Mammary epithelial cell (primary cell): Measurements from ENCODE around the gene HOMER2.

ENCODE experiments used
- EZH2 ChIP-seq: IDR thresholded peaks from 2 replicates; pipeline ENCODE4 v1.6.1; 2012; ENCODE audit warnings: low read length, inconsistent platforms, borderline replicate concordance
- TF ChIP-seq, protein P1 (sequence below), 2 donors: IDR thresholded peaks in 1 of 2; conservative IDR thresholded peaks in 1 of 2; 2 replicates each; pipeline ENCODE4 v1.5.1; 2011 to 2012; ENCODE audit warnings: inconsistent platforms in 2 of 2, low read length in 2 of 2, mild to moderate bottlenecking in 2 of 2, control low read depth in 1 of 2, low read depth in 1 of 2; ENCODE audit not compliant: insufficient read depth in 1 of 2; ENCODE audit errors: extremely low read depth in 1 of 2

DNA sequence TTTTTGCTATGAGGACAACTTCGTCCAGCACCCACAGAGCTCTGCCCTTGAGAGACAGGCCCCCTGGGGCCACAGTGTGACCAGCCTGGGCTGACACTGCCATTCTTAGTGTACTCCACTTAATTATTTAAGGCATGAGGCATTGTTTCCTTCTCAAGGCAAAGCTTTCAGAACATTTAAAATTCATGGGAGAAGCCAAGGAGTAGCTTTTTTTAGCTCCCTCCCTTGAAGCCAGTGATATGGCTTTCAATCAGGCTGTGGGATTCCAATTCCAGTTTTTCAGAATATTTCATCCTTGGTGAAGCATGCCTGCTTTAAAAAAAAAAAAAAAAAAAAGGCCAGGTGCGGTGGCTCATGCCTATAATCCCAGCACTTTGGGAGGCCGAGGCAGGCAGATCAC, 21.3 kb downstream of the HOMER2 start:
- TF ChIP-seq, protein P1, sequence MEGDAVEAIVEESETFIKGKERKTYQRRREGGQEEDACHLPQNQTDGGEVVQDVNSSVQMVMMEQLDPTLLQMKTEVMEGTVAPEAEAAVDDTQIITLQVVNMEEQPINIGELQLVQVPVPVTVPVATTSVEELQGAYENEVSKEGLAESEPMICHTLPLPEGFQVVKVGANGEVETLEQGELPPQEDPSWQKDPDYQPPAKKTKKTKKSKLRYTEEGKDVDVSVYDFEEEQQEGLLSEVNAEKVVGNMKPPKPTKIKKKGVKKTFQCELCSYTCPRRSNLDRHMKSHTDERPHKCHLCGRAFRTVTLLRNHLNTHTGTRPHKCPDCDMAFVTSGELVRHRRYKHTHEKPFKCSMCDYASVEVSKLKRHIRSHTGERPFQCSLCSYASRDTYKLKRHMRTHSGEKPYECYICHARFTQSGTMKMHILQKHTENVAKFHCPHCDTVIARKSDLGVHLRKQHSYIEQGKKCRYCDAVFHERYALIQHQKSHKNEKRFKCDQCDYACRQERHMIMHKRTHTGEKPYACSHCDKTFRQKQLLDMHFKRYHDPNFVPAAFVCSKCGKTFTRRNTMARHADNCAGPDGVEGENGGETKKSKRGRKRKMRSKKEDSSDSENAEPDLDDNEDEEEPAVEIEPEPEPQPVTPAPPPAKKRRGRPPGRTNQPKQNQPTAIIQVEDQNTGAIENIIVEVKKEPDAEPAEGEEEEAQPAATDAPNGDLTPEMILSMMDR (conservative IDR thresholded peaks at IDR 0.05 in 1 of 2, IDR thresholded peaks at IDR 0.05 in 1 of 2; ENCODE audit: extremely low read depth in 1 of 2, insufficient read depth in 1 of 2, low read depth in 1 of 2, low read length in 2 of 2): no peak
- TF ChIP-seq EZH2: no peak
